ENCODE measurements around the gene RBM38. TPM values are rescaled to one million over a fixed set of nuclear protein-coding genes. Genes with fewer than 3 reads are reported as not detected.

The RBM38 gene
- total and polyA plus RNA-seq, 9 donors, result 6.3 to 77.6 (median 36.6) TPM

DNA sequence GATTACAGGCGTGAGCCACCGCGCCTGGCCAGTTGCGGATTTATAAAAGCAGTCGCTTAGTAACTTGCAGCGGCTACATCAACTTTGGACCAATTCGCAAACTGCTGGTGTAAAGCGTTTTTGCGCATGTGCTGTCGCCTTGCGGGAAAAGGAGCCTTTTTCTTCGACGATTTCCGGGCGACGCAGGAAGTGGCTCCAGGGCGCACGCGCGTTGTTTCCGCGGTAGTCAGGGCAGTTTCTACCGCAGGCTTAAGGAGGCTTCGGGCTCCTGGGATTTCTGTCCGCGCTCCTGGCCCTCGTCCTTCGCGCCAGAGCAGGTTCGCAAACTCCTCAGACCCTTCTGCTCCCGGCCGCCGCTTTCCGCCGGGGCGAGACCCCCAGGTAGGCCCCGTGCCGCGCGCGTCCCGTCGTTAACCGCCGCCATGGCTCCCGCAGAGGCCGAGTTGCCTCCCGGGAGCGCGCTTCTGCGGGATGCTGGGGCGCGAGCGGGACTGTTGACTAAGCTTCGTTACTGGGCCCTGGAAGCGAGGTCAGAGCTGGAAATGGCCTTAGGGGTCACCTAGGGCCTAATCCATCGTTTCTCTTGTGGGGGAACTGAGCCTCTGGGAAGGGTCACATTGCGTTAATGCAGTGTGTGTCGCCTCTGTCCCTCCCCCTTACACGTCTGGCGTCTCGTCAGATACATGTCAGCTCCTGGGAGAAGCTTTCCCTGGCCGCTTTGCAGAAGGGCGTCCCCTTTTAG, 40.0 kb upstream of the RBM38 start, which contains the start of gene RAE1:
Gene RAE1, plus strand, starts transcription at position 214 of the 742 bp plus-strand sequence. CDS start 2,784 bp downstream, outside the sequence.
- H3K4me3 ChIP-seq, result peak within 1 kb of the TSS; percentile 90
- 0 to 1% (median 0%) methylated on average over 54 to 64 of the region's 64 CpGs for WGBS, 3 donors
- peak; percentile 87 to 91 (median 89) for DNase-seq
- peaks cover 3% of the 10 kb centered on the region for H3K36me3 ChIP-seq
- intact Hi-C loops (cut with DNase I), result no loop called here
- H3K27ac ChIP-seq, result peak within 1 kb of the TSS; percentile 45 to 69
- TF ChIP-seq, protein P1, sequence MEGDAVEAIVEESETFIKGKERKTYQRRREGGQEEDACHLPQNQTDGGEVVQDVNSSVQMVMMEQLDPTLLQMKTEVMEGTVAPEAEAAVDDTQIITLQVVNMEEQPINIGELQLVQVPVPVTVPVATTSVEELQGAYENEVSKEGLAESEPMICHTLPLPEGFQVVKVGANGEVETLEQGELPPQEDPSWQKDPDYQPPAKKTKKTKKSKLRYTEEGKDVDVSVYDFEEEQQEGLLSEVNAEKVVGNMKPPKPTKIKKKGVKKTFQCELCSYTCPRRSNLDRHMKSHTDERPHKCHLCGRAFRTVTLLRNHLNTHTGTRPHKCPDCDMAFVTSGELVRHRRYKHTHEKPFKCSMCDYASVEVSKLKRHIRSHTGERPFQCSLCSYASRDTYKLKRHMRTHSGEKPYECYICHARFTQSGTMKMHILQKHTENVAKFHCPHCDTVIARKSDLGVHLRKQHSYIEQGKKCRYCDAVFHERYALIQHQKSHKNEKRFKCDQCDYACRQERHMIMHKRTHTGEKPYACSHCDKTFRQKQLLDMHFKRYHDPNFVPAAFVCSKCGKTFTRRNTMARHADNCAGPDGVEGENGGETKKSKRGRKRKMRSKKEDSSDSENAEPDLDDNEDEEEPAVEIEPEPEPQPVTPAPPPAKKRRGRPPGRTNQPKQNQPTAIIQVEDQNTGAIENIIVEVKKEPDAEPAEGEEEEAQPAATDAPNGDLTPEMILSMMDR (IDR thresholded peaks at IDR 0.05), result no peak
- peak; percentile 52 for TF ChIP-seq POLR2A (IDR thresholded peaks at IDR 0.05)
- no peak for TF ChIP-seq EP300 (IDR thresholded peaks at IDR 0.05)
- H3K9me3 ChIP-seq, result no peaks in the 10 kb centered on the region
- peaks cover 5% of the 10 kb centered on the region for H3K4me1 ChIP-seq (ENCODE audit: insufficient read depth)
- H3K27me3 ChIP-seq, result no peaks in the 10 kb centered on the region

DNA sequence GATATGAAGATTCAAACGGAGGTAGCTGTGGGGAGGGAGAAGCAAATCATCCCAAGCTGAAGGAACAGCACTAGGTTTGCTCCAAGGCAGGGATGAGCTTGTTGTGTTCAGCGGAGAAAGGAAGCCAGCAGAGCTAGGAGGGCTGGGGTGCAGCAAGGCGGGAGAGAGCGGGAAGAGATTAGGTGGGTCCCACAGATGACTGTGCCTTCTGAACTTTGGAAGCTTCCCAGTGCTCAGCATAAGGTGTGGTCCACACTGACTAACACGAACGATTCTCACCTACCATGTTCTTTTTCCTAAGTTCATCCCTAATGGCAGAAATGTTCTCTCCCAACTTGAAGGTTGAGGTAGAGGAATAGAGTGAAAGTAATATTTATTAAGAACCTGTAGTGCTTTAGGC, 38.9 kb upstream of the RBM38 start:
- intact Hi-C loops (cut with DNase I), result no loop called here
- no peaks in the 10 kb centered on the region for H3K9me3 ChIP-seq
- no peaks in the 10 kb centered on the region for H3K27me3 ChIP-seq
- TF ChIP-seq POLR2A (IDR thresholded peaks at IDR 0.05) (no peak), EP300 (IDR thresholded peaks at IDR 0.05) (no peak)
- TF ChIP-seq, protein P1 (IDR thresholded peaks at IDR 0.05), result no peak
- no peak overlapping the region for H3K4me3 ChIP-seq
- H3K36me3 ChIP-seq, result peaks cover 3% of the 10 kb centered on the region
- WGBS, 3 donors, result 62 to 75% (median 68%) methylated on average over 6 of the region's 6 CpGs
- peaks cover 5% of the 10 kb centered on the region for H3K4me1 ChIP-seq (ENCODE audit: insufficient read depth)
- DNase-seq, result no peak
- H3K27ac ChIP-seq, result no peak overlapping the region

DNA sequence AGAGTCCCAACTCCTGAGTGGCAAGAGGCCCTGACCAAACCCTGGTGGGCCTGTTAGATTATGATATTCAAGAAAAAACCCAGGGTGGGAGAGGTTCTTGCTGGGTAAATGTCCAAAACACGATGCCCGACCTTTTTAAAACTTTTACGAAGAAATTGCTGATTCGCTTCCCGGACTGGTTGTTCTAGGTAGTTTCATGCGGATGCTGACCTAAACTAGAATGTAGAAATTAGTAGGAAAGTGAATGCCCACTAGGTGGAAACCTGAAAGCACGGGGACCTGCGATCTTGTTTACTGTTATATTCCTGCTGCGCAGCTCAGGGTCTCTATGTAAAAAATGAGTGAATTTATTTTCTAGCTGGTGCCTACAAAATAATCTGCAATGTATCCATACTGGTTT, 37.8 kb upstream of the RBM38 start:
- 85 to 89% (median 89%) methylated on average over 9 of the region's 9 CpGs for WGBS, 3 donors
- H3K27ac ChIP-seq, result no peak overlapping the region
- DNase-seq, result no peak
- intact Hi-C loops (cut with DNase I), result no loop called here
- no peaks in the 10 kb centered on the region for H3K9me3 ChIP-seq
- peaks cover 5% of the 10 kb centered on the region for H3K4me1 ChIP-seq (ENCODE audit: insufficient read depth)
- H3K27me3 ChIP-seq, result no peaks in the 10 kb centered on the region
- peaks cover 3% of the 10 kb centered on the region for H3K36me3 ChIP-seq
- no peak overlapping the region for H3K4me3 ChIP-seq
- TF ChIP-seq, protein P1 (IDR thresholded peaks at IDR 0.05), result no peak
- TF ChIP-seq POLR2A (IDR thresholded peaks at IDR 0.05) (no peak), EP300 (IDR thresholded peaks at IDR 0.05) (no peak)

DNA sequence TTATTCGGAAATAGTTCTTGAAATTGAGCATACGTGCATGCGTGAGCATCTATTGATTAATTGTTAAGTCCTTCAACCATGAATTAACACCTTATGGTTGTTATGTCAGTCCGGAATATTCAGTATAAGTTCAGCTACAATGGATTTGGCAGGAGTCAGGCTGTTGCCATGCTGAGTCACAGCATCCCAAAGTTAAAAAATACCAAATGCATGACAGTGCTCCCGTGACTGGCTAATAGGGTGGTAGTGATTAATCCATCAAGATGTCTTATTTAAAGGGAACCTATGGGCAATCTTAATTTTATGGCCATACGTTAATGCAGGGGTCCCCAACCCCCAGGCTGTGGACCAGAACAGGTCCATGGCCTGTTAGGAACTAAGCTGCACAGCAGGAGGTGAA, 29.7 kb upstream of the RBM38 start:
- H3K36me3 ChIP-seq, result no peaks in the 10 kb centered on the region
- H3K27ac ChIP-seq, result no peak overlapping the region
- no peaks in the 10 kb centered on the region for H3K27me3 ChIP-seq
- no peak overlapping the region for H3K4me3 ChIP-seq
- no peaks in the 10 kb centered on the region for H3K9me3 ChIP-seq
- DNase-seq, result no peak
- no peaks in the 10 kb centered on the region for H3K4me1 ChIP-seq (ENCODE audit: insufficient read depth)
- no peak for TF ChIP-seq EP300 (IDR thresholded peaks at IDR 0.05)
- TF ChIP-seq, protein P1 (IDR thresholded peaks at IDR 0.05), result no peak
- TF ChIP-seq POLR2A (IDR thresholded peaks at IDR 0.05), result no peak
- 83 to 88% (median 87%) methylated on average over 6 of the region's 6 CpGs for WGBS, 3 donors
- intact Hi-C loops (cut with DNase I), result no loop called here
